Measurements from ENCODE around the gene HRAS. TPM values are rescaled to one million over a fixed set of nuclear protein-coding genes. Genes with fewer than 3 reads are reported as not detected.

Gene HRAS
- total and polyA plus RNA-seq, 2 of the 13 experiments (the other 11 are each of a cell fraction or from before 2014, with no cell fraction given), result 32.9 to 50.0 TPM

GRCh38 chr11:541433-541885 is 6.1 kb upstream of the HRAS start (continued):
- no peak for TF ChIP-seq ZMAT3 (CRISPR knock-in tag; conservative IDR thresholded peaks at IDR 0.05)
- no peak for TF ChIP-seq SMAD9 (CRISPR knock-in tag; IDR thresholded peaks at IDR 0.05)
- TF ChIP-seq PPARG (CRISPR knock-in tag; conservative IDR thresholded peaks at IDR 0.05), result no peak
- TF ChIP-seq IRF9 (CRISPR knock-in tag; IDR thresholded peaks at IDR 0.05; ENCODE audit: borderline replicate concordance), result no peak
- no peak for TF ChIP-seq RARG (CRISPR knock-in tag; IDR thresholded peaks at IDR 0.05; ENCODE audit: low read depth)
- TF ChIP-seq MTF1 (CRISPR knock-in tag; IDR thresholded peaks at IDR 0.05), result no peak
- TF ChIP-seq ZMAT5 (CRISPR knock-in tag; IDR thresholded peaks at IDR 0.05; ENCODE audit: borderline replicate concordance, low read depth), result no peak
- no peak for TF ChIP-seq NFAT5 (CRISPR knock-in tag; IDR thresholded peaks at IDR 0.05)
- no peak for TF ChIP-seq RNF2 (conservative IDR thresholded peaks at IDR 0.05; ENCODE audit: low read depth)
- no peak for TF ChIP-seq KAT7 (CRISPR knock-in tag; IDR thresholded peaks at IDR 0.05; ENCODE audit: borderline replicate concordance)
- TF ChIP-seq ARID4A (CRISPR knock-in tag; IDR thresholded peaks at IDR 0.05; ENCODE audit: borderline replicate concordance), result no peak
- TF ChIP-seq ZBTB10 (CRISPR knock-in tag; IDR thresholded peaks at IDR 0.05; ENCODE audit: borderline replicate concordance), result no peak
- no peak for TF ChIP-seq FOXA1 (IDR thresholded peaks at IDR 0.05)
- peak; percentile 57 for TF ChIP-seq FOXA1 (CRISPR knock-in tag; IDR thresholded peaks at IDR 0.05)
- no peak for TF ChIP-seq ZNF772 (CRISPR knock-in tag; IDR thresholded peaks at IDR 0.05)
- no peak for TF ChIP-seq PLSCR1 (CRISPR knock-in tag; IDR thresholded peaks at IDR 0.05; ENCODE audit: borderline replicate concordance)
